Adipocyte (in vitro differentiated cells): Measurements from ENCODE around the gene C19orf53.
"Not testable (repeated sequence)": the region's sequence is repeated elsewhere in the genome, so short reads cannot be mapped to it uniquely, and the experiment has no call there.

ENCODE experiments used
- DNase-seq: peaks from one replicate; pipeline ENCODE4 v3.0.0-alpha.2; 2015; ENCODE audit warnings: low read depth
- H3K27me3 ChIP-seq: replicated peaks from 2 replicates; pipeline ENCODE4 v1.7.0; 2013; ENCODE audit warnings: mild to moderate bottlenecking, low read length, moderate library complexity; ENCODE audit not compliant: control insufficient read depth, insufficient read depth
- H3K36me3 ChIP-seq: 2 replicates; pipeline ENCODE4 v1.7.0; 2013; ENCODE audit warnings: low read length, mild to moderate bottlenecking, moderate library complexity; ENCODE audit not compliant: control insufficient read depth, insufficient read depth, severe bottlenecking
- H3K4me1 ChIP-seq: 2 replicates; pipeline ENCODE4 v1.7.0; 2013; ENCODE audit warnings: mild to moderate bottlenecking, low read length, moderate library complexity; ENCODE audit not compliant: control insufficient read depth, insufficient read depth
- H3K4me3 ChIP-seq: 2 replicates; pipeline ENCODE4 v1.7.0; 2013; ENCODE audit warnings: mild to moderate bottlenecking, low read length, moderate library complexity
- H3K9ac ChIP-seq: 2 replicates; pipeline ENCODE4 v1.7.0; 2013; ENCODE audit warnings: mild to moderate bottlenecking, low read length, moderate library complexity
- H3K9me3 ChIP-seq: 2 replicates; pipeline ENCODE4 v1.7.0; 2013; ENCODE audit warnings: mild to moderate bottlenecking, low read length, moderate library complexity; ENCODE audit not compliant: control insufficient read depth

The C19orf53 gene

DNA sequence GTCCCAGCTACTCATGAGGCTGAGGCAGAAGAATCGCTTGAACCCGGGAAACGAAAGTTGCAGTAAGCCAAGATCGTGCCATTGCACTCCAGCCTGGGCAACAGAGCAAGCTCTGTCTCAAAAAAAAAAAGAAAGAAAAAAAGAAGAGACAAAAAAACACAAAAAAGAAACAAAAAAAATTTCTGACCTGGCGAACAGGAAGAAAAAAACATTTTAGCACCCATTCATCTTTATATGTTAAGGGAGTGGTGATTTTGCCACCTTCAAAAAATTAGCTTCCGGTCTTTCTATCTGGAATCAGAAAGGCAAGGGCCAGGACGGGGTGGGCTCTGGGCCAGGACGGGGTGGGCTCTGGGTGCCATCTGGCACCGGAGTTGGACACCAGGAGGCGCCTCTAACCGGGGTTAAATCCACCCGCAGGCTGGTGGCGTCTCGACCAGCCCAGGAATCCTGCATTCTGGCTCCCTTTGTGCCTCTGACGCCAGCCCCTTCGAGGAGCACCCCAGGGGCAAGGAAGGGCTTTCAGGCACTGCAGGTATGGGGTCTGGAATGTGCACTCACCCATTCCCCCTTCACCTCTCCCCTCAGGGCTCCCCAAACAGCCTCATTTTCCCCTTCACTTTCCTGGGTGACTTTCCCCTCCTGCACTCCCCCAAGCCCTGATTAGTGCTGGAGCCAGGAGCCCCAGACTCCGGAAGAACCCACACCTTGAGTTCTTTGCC is 10.6 kb downstream of the C19orf53 start:
- Histone ChIP-seq H3K9ac (peak overlapping the region; percentile 30), H3K9me3 (no peaks in the 10 kb centered on the region), H3K27me3 (no peaks in the 10 kb centered on the region), H3K36me3 (no peaks in the 10 kb centered on the region), H3K4me1 (peaks cover 38% of the 10 kb centered on the region), H3K4me3 (no peak overlapping the region)
- DNase-seq: peak; percentile 93

DNA sequence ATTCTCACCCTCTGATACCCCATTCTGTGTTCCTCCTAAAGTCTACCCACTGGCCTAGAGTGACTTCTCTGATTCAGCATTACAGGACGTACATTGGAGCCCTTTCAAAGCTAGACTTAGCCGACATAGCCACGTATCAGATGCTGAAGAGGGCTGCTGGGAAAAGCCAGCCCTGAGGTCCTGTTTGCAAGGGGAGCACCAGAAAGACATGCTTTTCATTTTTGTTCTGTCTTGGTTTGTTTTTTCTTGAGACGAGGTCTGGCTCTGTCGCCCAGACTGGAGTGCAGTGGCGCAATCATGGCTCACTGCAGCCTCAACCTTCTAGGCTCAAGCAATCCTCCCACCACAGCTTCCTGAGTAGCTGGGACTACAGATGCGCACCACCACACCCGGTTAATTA is 14.7 kb downstream of the C19orf53 start:
- peaks cover 33% of the 10 kb centered on the region for H3K4me1 ChIP-seq
- peak overlapping the region; percentile 76 for H3K9ac ChIP-seq
- no peaks in the 10 kb centered on the region for H3K27me3 ChIP-seq
- H3K9me3 ChIP-seq: no peaks in the 10 kb centered on the region
- DNase-seq: peak; percentile 91
- H3K4me3 ChIP-seq: no peak overlapping the region
- no peaks in the 10 kb centered on the region for H3K36me3 ChIP-seq

- no peak for DNase-seq
- Histone ChIP-seq H3K9me3 (no peaks in the 10 kb centered on the region), H3K4me3 (no peak overlapping the region), H3K36me3 (no peaks in the 10 kb centered on the region), H3K4me1 (peaks cover 33% of the 10 kb centered on the region), H3K9ac (no peak overlapping the region), H3K27me3 (no peaks in the 10 kb centered on the region)
These were observed 16.1 kb downstream of the C19orf53 start for GRCh38 chr19:13790354-13790753.

GRCh38 chr19:13793317-13793716 is 19.1 kb downstream of the C19orf53 start:
- DNase-seq, H3K9me3 ChIP-seq, H3K4me3 ChIP-seq, H3K36me3 ChIP-seq, H3K27me3 ChIP-seq: not testable (repeated sequence)
- H3K4me1 ChIP-seq: peaks cover 43% of the 10 kb centered on the region
- peak overlapping the region; percentile 88 for H3K9ac ChIP-seq

DNA sequence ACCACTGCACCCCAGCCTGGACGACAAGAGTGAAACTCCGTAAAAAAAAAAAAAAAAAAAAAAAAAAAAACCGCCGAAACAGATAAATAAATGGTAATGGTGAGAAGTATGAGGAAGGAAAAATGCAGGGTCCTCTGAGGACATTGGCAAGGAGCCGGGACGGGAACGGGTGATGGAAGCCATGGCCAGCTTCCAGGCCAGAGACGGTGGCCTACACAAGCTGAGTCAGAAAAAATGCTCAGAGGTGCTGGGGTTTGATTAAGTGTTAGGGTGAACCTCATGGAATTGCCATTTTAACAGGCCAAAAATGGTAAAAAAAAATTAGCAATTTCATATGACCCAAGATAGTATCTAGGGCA is 20.1 kb downstream of the C19orf53 start:
- peaks cover 36% of the 10 kb centered on the region for H3K4me1 ChIP-seq
- peak overlapping the region; percentile 87 for H3K4me3 ChIP-seq
- H3K9ac ChIP-seq: peak overlapping the region; percentile 88
- H3K9me3 ChIP-seq: no peaks in the 10 kb centered on the region
- H3K27me3 ChIP-seq: no peaks in the 10 kb centered on the region
- no peaks in the 10 kb centered on the region for H3K36me3 ChIP-seq
- DNase-seq: peak; percentile 77

- Histone ChIP-seq H3K4me3 (peak within 1 kb of the TSS; percentile 87), H3K9ac (peak within 1 kb of the TSS; percentile 89), H3K9me3 (no peaks in the 10 kb centered on the region), H3K36me3 (no peaks in the 10 kb centered on the region), H3K27me3 (no peaks in the 10 kb centered on the region), H3K4me1 (peaks cover 36% of the 10 kb centered on the region)
- peak; percentile 100 for DNase-seq
These were observed 20.7 kb downstream of the C19orf53 start, which contains the start of gene ZSWIM4 for GRCh38 chr19:13794757-13795589. Gene ZSWIM4 (plus strand): TSS chr19:13795443. CDS start chr19:13795649, 206 bp downstream.

DNA sequence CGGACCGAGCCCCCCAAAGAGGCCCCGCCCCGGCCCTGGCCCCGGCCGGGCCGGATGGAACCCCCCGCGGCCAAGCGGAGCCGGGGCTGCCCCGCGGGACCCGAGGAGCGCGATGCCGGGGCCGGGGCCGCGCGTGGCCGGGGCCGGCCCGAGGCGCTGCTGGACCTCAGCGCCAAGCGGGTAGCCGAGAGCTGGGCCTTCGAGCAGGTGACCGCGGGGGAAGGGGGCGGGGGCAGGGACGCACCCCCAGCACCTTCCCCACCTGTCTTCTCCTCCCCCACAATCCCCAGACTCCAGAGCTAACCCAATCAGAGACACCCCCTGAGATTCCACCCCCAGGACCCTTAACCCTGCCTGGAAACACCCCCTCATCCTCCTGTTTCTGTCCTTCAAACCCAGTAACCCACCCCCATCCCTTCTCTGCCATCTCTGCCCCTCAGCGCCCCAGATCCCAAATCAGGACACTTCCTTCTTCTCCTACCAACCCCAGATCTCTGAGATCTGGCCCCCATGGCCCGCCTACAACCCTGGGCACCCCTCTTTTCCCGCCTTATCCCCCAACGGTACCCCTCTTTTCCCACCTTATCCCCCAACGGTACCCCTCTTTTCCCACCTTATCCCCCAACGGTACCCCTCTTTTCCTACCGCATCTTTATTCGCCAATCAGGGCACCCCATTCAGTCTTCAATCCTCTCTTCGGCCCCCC is 21.5 kb downstream of the C19orf53 start:
- Histone ChIP-seq H3K4me3 (peak overlapping the region; percentile 84), H3K27me3 (no peaks in the 10 kb centered on the region), H3K4me1 (peaks cover 36% of the 10 kb centered on the region), H3K36me3 (no peaks in the 10 kb centered on the region), H3K9ac (peak overlapping the region; percentile 89), H3K9me3 (no peaks in the 10 kb centered on the region)
- no peak for DNase-seq

GRCh38 chr19:13796301-13797057 is 22.2 kb downstream of the C19orf53 start:
- Histone ChIP-seq H3K4me3 (peak overlapping the region; percentile 84), H3K9me3 (no peaks in the 10 kb centered on the region), H3K27me3 (no peaks in the 10 kb centered on the region), H3K36me3 (no peaks in the 10 kb centered on the region), H3K9ac (peak overlapping the region; percentile 89), H3K4me1 (peaks cover 36% of the 10 kb centered on the region)
- DNase-seq: peak; percentile 96

DNA sequence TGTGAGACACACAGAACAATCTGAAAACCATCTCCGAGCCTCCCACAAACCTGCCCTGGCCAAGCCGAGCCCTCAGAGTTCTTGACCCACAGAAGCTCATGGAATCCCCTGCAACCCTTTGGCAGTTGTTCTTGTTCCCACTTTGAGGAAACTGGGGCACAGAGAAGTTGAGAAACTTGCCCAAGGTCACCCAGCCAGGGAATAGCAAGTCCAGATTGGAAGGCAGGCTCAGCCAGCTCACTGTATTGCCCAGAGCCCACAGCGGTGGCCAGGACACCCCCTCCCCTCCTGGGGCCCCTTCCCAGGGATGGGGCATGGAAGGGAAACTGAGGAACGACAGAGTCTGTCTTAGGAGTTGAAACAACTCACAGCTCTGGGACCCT is 22.8 kb downstream of the C19orf53 start:
- Histone ChIP-seq H3K9me3 (no peaks in the 10 kb centered on the region), H3K9ac (peak overlapping the region; percentile 89), H3K4me1 (peaks cover 36% of the 10 kb centered on the region), H3K27me3 (no peaks in the 10 kb centered on the region), H3K36me3 (no peaks in the 10 kb centered on the region), H3K4me3 (peak overlapping the region; percentile 84)
- no peak for DNase-seq

DNA sequence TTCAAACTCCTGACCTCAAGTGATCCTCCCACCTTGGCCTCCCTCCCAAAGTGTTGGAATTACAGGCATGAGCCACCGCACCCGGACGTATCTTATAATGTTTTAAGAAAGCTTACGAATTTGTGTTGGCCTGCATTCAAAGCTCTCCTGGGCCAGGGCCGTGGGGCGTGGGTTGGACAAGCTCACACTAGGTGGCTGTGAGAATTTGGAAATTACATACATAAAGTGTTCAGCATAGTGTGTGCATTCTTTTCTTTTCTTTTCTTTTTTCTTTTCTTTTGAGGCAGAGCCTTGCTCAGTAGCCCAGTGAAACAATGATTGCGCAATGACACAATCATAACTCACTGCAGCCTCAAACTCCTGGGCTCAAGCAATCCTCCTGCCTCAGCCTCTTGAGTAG is 23.6 kb downstream of the C19orf53 start:
- Histone ChIP-seq H3K4me3 (no peak overlapping the region), H3K27me3 (no peaks in the 10 kb centered on the region), H3K4me1 (peaks cover 34% of the 10 kb centered on the region), H3K9ac (no peak overlapping the region), H3K9me3 (no peaks in the 10 kb centered on the region), H3K36me3 (no peaks in the 10 kb centered on the region)
- DNase-seq: peak; percentile 74
